ENCODE results near the gene RPS6KA4.

The RPS6KA4 gene

GRCh38 chr11:64400102-64400501, 41.1 kb downstream of the RPS6KA4 start:
- Histone ChIP-seq H3K4me1 (ENCODE audit: insufficient read depth, low read length) (peaks cover 15% of the 10 kb centered on the region), H3K27ac (ENCODE audit: low read depth, low read length) (no peak overlapping the region), H3K9me3 (ENCODE audit: insufficient read depth, low read depth, low read length) (no peaks in the 10 kb centered on the region; the same call in 1 of the 2 replicates), H3K36me3 (ENCODE audit: insufficient read depth, low read length) (no peaks in the 10 kb centered on the region), H3K27me3 (ENCODE audit: insufficient read depth, low read length) (no peaks in the 10 kb centered on the region), H3K4me3 (ENCODE audit: low read length) (no peak overlapping the region), H3K9ac (ENCODE audit: low read depth, low read length) (no peak overlapping the region)
- 86% methylated on average over 6 of the region's 6 CpGs for WGBS

- Histone ChIP-seq H3K9ac (ENCODE audit: low read depth, low read length) (no peak overlapping the region), H3K27me3 (ENCODE audit: insufficient read depth, low read length) (no peaks in the 10 kb centered on the region), H3K9me3 (ENCODE audit: insufficient read depth, low read depth, low read length) (no peaks in the 10 kb centered on the region; the same call in 1 of the 2 replicates), H3K4me3 (ENCODE audit: low read length) (no peak overlapping the region), H3K27ac (ENCODE audit: low read depth, low read length) (no peak overlapping the region), H3K4me1 (ENCODE audit: insufficient read depth, low read length) (peaks cover 13% of the 10 kb centered on the region), H3K36me3 (ENCODE audit: insufficient read depth, low read length) (no peaks in the 10 kb centered on the region)
- 86% methylated on average over 3 of the region's 3 CpGs for WGBS
These were observed 41.7 kb downstream of the RPS6KA4 start for GRCh38 chr11:64400667-64401066.

GRCh38 chr11:64401775-64402174, 42.8 kb downstream of the RPS6KA4 start:
- Histone ChIP-seq H3K27me3 (ENCODE audit: insufficient read depth, low read length) (no peaks in the 10 kb centered on the region), H3K27ac (ENCODE audit: low read depth, low read length) (no peak overlapping the region), H3K4me1 (ENCODE audit: insufficient read depth, low read length) (0 out of 2 replicates have a peak, but pooled peaks cover 2% of the 10 kb centered on the region), H3K36me3 (ENCODE audit: insufficient read depth, low read length) (no peaks in the 10 kb centered on the region), H3K4me3 (ENCODE audit: low read length) (no peak overlapping the region), H3K9me3 (ENCODE audit: insufficient read depth, low read depth, low read length) (no peaks in the 10 kb centered on the region; the same call in 1 of the 2 replicates), H3K9ac (ENCODE audit: low read depth, low read length) (no peak overlapping the region)
- 81% methylated on average over 7 of the region's 7 CpGs for WGBS

GRCh38 chr11:64403106-64403505, 44.1 kb downstream of the RPS6KA4 start:
- no peak overlapping the region for H3K9ac ChIP-seq (ENCODE audit: low read depth, low read length)
- H3K4me1 ChIP-seq (ENCODE audit: insufficient read depth, low read length) = 0 out of 2 replicates have a peak, but pooled peaks cover 2% of the 10 kb centered on the region
- no peak overlapping the region for H3K4me3 ChIP-seq (ENCODE audit: low read length)
- no peaks in the 10 kb centered on the region; the same call in 1 of the 2 replicates for H3K9me3 ChIP-seq (ENCODE audit: insufficient read depth, low read depth, low read length)
- no peaks in the 10 kb centered on the region for H3K36me3 ChIP-seq (ENCODE audit: insufficient read depth, low read length)
- no peaks in the 10 kb centered on the region for H3K27me3 ChIP-seq (ENCODE audit: insufficient read depth, low read length)
- H3K27ac ChIP-seq (ENCODE audit: low read depth, low read length) = no peak overlapping the region
- 67% methylated on average over 5 of the region's 5 CpGs for WGBS

GRCh38 chr11:64406221-64406946, 47.4 kb downstream of the RPS6KA4 start:
- no peak overlapping the region for H3K27ac ChIP-seq (ENCODE audit: low read depth, low read length)
- peaks cover 2% of the 10 kb centered on the region; the same call in 1 of the 2 replicates for H3K4me1 ChIP-seq (ENCODE audit: insufficient read depth, low read length)
- no peak overlapping the region for H3K4me3 ChIP-seq (ENCODE audit: low read length)

GRCh38 chr11:64407221-64407620, 48.3 kb downstream of the RPS6KA4 start:
- H3K27me3 ChIP-seq (ENCODE audit: insufficient read depth, low read length) = no peaks in the 10 kb centered on the region
- H3K9ac ChIP-seq (ENCODE audit: low read depth, low read length) = no peak overlapping the region
- WGBS = 89% methylated on average over 11 of the region's 11 CpGs
- no peaks in the 10 kb centered on the region for H3K36me3 ChIP-seq (ENCODE audit: insufficient read depth, low read length)
- no peaks in the 10 kb centered on the region; the same call in 1 of the 2 replicates for H3K9me3 ChIP-seq (ENCODE audit: insufficient read depth, low read depth, low read length)
- H3K4me3 ChIP-seq (ENCODE audit: low read length) = no peak overlapping the region
- H3K4me1 ChIP-seq (ENCODE audit: insufficient read depth, low read length) = peaks cover 2% of the 10 kb centered on the region; the same call in 1 of the 2 replicates
- H3K27ac ChIP-seq (ENCODE audit: low read depth, low read length) = no peak overlapping the region

More at GRCh38 chr11:64406221-64406946, 47.4 kb downstream of the RPS6KA4 start:
- Histone ChIP-seq H3K9ac (ENCODE audit: low read depth, low read length) (no peak overlapping the region), H3K9me3 (ENCODE audit: insufficient read depth, low read depth, low read length) (no peaks in the 10 kb centered on the region; the same call in 1 of the 2 replicates), H3K36me3 (ENCODE audit: insufficient read depth, low read length) (no peaks in the 10 kb centered on the region), H3K27me3 (ENCODE audit: insufficient read depth, low read length) (no peaks in the 10 kb centered on the region)
- WGBS = 63% methylated on average over 10 of the region's 10 CpGs

GRCh38 chr11:64407630-64408029, 48.7 kb downstream of the RPS6KA4 start:
- Histone ChIP-seq H3K27ac (ENCODE audit: low read depth, low read length) (no peak overlapping the region), H3K9me3 (ENCODE audit: insufficient read depth, low read depth, low read length) (no peaks in the 10 kb centered on the region; the same call in 1 of the 2 replicates), H3K9ac (ENCODE audit: low read depth, low read length) (no peak overlapping the region), H3K36me3 (ENCODE audit: insufficient read depth, low read length) (no peaks in the 10 kb centered on the region), H3K27me3 (ENCODE audit: insufficient read depth, low read length) (no peaks in the 10 kb centered on the region), H3K4me3 (ENCODE audit: low read length) (no peak overlapping the region), H3K4me1 (ENCODE audit: insufficient read depth, low read length) (peaks cover 2% of the 10 kb centered on the region; the same call in 1 of the 2 replicates)
- WGBS = 100% methylated on average over 2 of the region's 2 CpGs

- 91% methylated on average over 20 of the region's 20 CpGs for WGBS
- Histone ChIP-seq H3K9me3 (ENCODE audit: insufficient read depth, low read depth, low read length) (no peaks in the 10 kb centered on the region; the same call in 1 of the 2 replicates), H3K27me3 (ENCODE audit: insufficient read depth, low read length) (no peaks in the 10 kb centered on the region), H3K36me3 (ENCODE audit: insufficient read depth, low read length) (no peaks in the 10 kb centered on the region), H3K9ac (ENCODE audit: low read depth, low read length) (no peak overlapping the region), H3K4me1 (ENCODE audit: insufficient read depth, low read length) (no peaks in the 10 kb centered on the region; the same call in 1 of the 2 replicates), H3K27ac (ENCODE audit: low read depth, low read length) (no peak overlapping the region), H3K4me3 (ENCODE audit: low read length) (no peak overlapping the region)
These were observed 50.3 kb downstream of the RPS6KA4 start for GRCh38 chr11:64409278-64409677.

- Histone ChIP-seq H3K9ac (ENCODE audit: low read depth, low read length) (no peak overlapping the region), H3K27me3 (ENCODE audit: insufficient read depth, low read length) (no peaks in the 10 kb centered on the region), H3K9me3 (ENCODE audit: insufficient read depth, low read depth, low read length) (no peaks in the 10 kb centered on the region), H3K27ac (ENCODE audit: low read depth, low read length) (no peak overlapping the region), H3K36me3 (ENCODE audit: insufficient read depth, low read length) (no peaks in the 10 kb centered on the region), H3K4me1 (ENCODE audit: insufficient read depth, low read length) (no peaks in the 10 kb centered on the region; the same call in 1 of the 2 replicates), H3K4me3 (ENCODE audit: low read length) (no peak overlapping the region)
- 82% methylated on average over 16 of the region's 16 CpGs for WGBS
These were observed 50.9 kb downstream of the RPS6KA4 start for GRCh38 chr11:64409707-64410403.

- H3K27ac ChIP-seq (ENCODE audit: low read depth, low read length) = no peak overlapping the region
- H3K9me3 ChIP-seq (ENCODE audit: insufficient read depth, low read depth, low read length) = no peaks in the 10 kb centered on the region
- H3K9ac ChIP-seq (ENCODE audit: low read depth, low read length) = no peak overlapping the region
- peaks cover 4% of the 10 kb centered on the region; the same call in 1 of the 2 replicates for H3K4me1 ChIP-seq (ENCODE audit: insufficient read depth, low read length)
- no peaks in the 10 kb centered on the region for H3K27me3 ChIP-seq (ENCODE audit: insufficient read depth, low read length)
- no peak overlapping the region for H3K4me3 ChIP-seq (ENCODE audit: low read length)
- 89% methylated on average over 7 of the region's 7 CpGs for WGBS
- no peaks in the 10 kb centered on the region for H3K36me3 ChIP-seq (ENCODE audit: insufficient read depth, low read length)
These were observed 51.4 kb downstream of the RPS6KA4 start for GRCh38 chr11:64410404-64410734.

- H3K9ac ChIP-seq (ENCODE audit: low read depth, low read length) = no peak overlapping the region
- H3K4me3 ChIP-seq (ENCODE audit: low read length) = no peak overlapping the region
- WGBS = 88% methylated on average over 3 of the region's 3 CpGs
- H3K27ac ChIP-seq (ENCODE audit: low read depth, low read length) = no peak overlapping the region
- H3K4me1 ChIP-seq (ENCODE audit: insufficient read depth, low read length) = peaks cover 6% of the 10 kb centered on the region; the same call in 1 of the 2 replicates
- no peaks in the 10 kb centered on the region for H3K36me3 ChIP-seq (ENCODE audit: insufficient read depth, low read length)
- H3K9me3 ChIP-seq (ENCODE audit: insufficient read depth, low read depth, low read length) = no peaks in the 10 kb centered on the region
- no peaks in the 10 kb centered on the region for H3K27me3 ChIP-seq (ENCODE audit: insufficient read depth, low read length)
These were observed 54.5 kb downstream of the RPS6KA4 start for GRCh38 chr11:64413417-64413816.
